Esophagus squamous epithelium (tissue), 5 donors: ENCODE measurements around the gene MYL10. TPM values are rescaled to one million over a fixed set of nuclear protein-coding genes. Genes with fewer than 3 reads are reported as not detected.

Experiments used
- DNase-seq: peaks from one replicate; lab custom pipeline; 2025; lab: John Stamatoyannopoulos, UW
- H3K27ac ChIP-seq, 4 donors: fragments of 200-600 bp; sonication (generic); one replicate each; pipeline ENCODE4 v1.5.1; 2016 to 2019; ENCODE audit warnings: mild to moderate bottlenecking in 1 of 4
- H3K27me3 ChIP-seq, 4 donors: fragments of 200-600 bp; sonication (generic); 1 replicate in 3 of 4; 2 replicates in 1 of 4; pipeline versions ENCODE4 v1.5.1 to v1.6.0; 2017 to 2021; ENCODE audit warnings: antibody characterized with exemption in 1 of 4
- H3K36me3 ChIP-seq, 3 donors: fragments of 200-600 bp; sonication (generic); one replicate each; pipeline ENCODE4 v1.5.1; 2016 to 2019
- H3K4me1 ChIP-seq, 3 donors: fragments of 200-600 bp; sonication (generic); one replicate each; pipeline ENCODE4 v1.5.1; 2017 to 2019
- H3K4me3 ChIP-seq, 4 donors: fragments of 200-600 bp; sonication (generic); 1 replicate in 3 of 4; 2 replicates in 1 of 4; pipeline ENCODE4 v1.5.1; 2016 to 2019; ENCODE audit warnings: mild to moderate bottlenecking in 2 of 4, moderate library complexity in 1 of 4
- H3K9me3 ChIP-seq, 3 donors: fragments of 200-600 bp; sonication (generic); one replicate each; pipeline ENCODE4 v1.5.1; 2016 to 2019
- POLR2A ChIP-seq, 4 donors: fragments of 450-650 bp; IDR thresholded peaks; one replicate each; pipeline ENCODE4 v1.6.1; 2017; ENCODE audit warnings: antibody characterized with exemption in 4 of 4, mild to moderate bottlenecking in 4 of 4, moderate library complexity in 3 of 4
- WGBS, 2 donors: methylation state at CpG; one replicate each; pipeline ENCODE4 v1.1.5; 2018; 5-methylcytosine and 5-hydroxymethylcytosine counted together
- intact Hi-C: fragments of 100-400 bp; cut with DNase I; formaldehyde crosslinking; loops from one replicate; pipeline ENCODE4 v1.15.0; 2022
- total RNA-seq, 4 donors: library from RNA; depleted of rRNA; stranded (reverse); fragments of >200 nt; gene quantifications; one replicate each; pipeline ENCODE4 v1.1.0, GENCODE V29; 2016
- TF ChIP-seq, protein P1 (sequence below), 6 experiments: fragments of 450-650 bp in 4 of 6; fragments of 200-600 bp in 2 of 6; sonication (generic) in 2 of 6; IDR thresholded peaks; one replicate each; pipeline ENCODE4 v1.5.1; 2016 to 2019; ENCODE audit warnings: antibody characterized with exemption in 6 of 6, mild to moderate bottlenecking in 4 of 6, moderate library complexity in 4 of 6
- donor health status: DM: yes; HTN: yes; CAD: no.

The MYL10 gene
- total RNA-seq, 4 donors from 2014 or later, result not detected

DNA sequence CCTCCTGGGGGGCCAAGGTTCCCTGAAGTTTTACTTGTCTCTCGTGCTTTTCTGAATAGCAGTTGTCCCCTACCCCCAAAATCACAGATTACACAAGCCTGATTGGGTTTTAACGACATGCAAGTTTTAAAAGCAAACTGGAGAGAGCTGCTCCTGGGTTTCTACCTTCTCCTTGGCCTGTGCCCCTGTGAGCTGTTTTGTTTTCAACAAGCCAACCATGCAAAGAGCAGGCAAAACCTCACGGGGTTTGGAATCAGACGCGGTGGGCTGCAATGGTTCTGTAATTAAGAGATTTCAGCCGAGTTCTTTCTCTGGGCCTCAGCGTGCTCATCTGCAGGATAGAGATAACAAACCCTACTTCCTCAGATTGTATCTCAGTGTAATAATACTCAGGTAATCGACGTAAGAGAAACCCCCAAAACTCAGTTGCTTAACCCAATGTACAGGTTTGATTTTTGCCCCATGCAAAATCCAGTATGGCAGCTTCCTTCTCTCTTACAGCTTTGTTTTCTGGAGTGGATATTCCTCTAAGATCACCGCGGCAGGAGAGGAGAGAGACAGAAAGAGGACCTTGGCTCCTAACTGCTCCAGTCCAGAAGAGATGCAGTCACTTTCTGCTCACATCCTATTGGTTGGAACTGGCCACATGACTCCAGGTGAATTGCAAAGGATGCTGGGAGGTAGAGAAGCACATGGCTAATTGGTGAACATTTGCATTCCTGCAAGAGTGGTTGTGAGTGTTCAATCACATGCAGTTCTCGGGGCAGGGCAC lies 42.0 kb downstream of the MYL10 start:
- DNase-seq, result no peak
- TF ChIP-seq POLR2A (IDR thresholded peaks at IDR 0.05), result no peak
- TF ChIP-seq, protein P1, sequence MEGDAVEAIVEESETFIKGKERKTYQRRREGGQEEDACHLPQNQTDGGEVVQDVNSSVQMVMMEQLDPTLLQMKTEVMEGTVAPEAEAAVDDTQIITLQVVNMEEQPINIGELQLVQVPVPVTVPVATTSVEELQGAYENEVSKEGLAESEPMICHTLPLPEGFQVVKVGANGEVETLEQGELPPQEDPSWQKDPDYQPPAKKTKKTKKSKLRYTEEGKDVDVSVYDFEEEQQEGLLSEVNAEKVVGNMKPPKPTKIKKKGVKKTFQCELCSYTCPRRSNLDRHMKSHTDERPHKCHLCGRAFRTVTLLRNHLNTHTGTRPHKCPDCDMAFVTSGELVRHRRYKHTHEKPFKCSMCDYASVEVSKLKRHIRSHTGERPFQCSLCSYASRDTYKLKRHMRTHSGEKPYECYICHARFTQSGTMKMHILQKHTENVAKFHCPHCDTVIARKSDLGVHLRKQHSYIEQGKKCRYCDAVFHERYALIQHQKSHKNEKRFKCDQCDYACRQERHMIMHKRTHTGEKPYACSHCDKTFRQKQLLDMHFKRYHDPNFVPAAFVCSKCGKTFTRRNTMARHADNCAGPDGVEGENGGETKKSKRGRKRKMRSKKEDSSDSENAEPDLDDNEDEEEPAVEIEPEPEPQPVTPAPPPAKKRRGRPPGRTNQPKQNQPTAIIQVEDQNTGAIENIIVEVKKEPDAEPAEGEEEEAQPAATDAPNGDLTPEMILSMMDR (IDR thresholded peaks at IDR 0.05), result no peak
- WGBS, 2 donors, result 63 to 73% methylated on average over 11 to 12 of the region's 12 CpGs
- Histone ChIP-seq H3K27me3 (peaks cover 0 to 41% (median under 1%) of the 10 kb centered on the region in 4 donors), H3K9me3 (no peaks in the 10 kb centered on the region), H3K4me3 (no peak overlapping the region), H3K4me1 (peaks cover 0 to 11% (median 0%) of the 10 kb centered on the region in 3 donors), H3K36me3 (no peaks in the 10 kb centered on the region), H3K27ac (no peak overlapping the region)
- intact Hi-C loops, result no loop called here

DNA sequence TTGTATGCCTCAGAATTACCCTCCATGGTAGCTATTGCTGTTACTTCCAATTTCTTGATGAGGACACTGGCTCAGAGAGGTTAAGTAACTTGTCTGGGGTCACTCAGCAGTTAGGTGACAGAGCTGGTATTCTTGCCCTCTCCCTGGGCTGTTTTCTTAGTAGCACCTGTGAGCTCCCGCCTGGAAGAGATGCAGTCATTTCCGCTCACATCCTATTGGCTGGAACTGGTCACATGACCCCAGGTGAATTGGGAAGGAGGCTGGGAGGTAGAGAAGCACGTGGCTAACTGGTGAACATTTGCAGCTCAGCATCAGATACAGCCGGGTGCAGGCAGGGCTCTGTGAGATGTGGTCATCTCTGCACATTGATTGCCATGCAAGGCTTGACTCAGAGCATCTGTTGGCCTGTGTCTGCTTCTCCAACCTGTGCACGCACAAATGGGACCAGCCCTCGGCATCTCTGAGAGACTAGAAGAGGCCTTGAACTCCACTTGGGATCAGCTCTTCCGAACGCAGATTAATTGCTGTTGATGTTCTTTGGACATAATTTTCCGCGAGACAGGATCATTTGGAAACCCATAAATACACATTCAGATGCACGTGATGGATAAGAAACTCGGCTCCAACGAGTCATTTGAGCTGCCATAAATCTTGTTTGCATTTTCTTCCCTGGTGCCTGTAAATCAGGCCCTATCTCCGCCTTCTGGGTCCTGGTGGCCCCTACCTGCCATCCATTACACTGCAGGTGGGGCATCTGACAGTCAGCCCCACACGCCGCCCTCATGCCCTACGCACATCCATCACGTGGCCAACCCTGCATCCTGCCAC lies 42.8 kb downstream of the MYL10 start:
- Histone ChIP-seq H3K4me1 (peaks cover 0 to 11% (median 0%) of the 10 kb centered on the region in 3 donors), H3K9me3 (no peaks in the 10 kb centered on the region), H3K36me3 (no peaks in the 10 kb centered on the region), H3K4me3 (no peak overlapping the region), H3K27ac (no peak overlapping the region), H3K27me3 (peaks cover 0 to 43% (median 2%) of the 10 kb centered on the region in 4 donors)
- WGBS, 2 donors, result 75 to 79% methylated on average over 13 to 16 of the region's 18 CpGs
- intact Hi-C loops, result no loop called here
- TF ChIP-seq, protein P1 (IDR thresholded peaks at IDR 0.05), result no peak
- no peak for TF ChIP-seq POLR2A (IDR thresholded peaks at IDR 0.05)
- DNase-seq, result no peak

DNA sequence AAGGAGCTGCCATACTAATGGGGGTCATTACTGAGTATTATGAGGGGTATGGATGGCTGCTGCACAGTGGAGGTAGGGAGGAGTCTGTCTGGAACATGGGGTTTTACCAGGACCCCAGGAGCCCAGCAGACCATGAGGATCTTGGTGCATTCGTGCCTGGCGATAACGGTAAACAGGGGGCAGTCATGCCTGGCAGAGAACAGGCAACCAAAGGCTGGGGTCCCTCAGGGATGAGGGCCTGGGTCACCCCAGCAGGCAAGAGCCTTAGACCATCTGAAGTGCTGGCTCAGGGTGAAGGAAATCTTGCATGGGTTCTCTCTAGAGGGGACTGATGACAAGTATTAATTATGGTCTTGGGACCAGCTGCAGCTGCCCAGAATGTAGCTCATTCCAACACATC lies 46.1 kb downstream of the MYL10 start:
- DNase-seq, result no peak
- intact Hi-C loops, result no loop called here
- Histone ChIP-seq H3K27ac (no peak overlapping the region), H3K9me3 (no peaks in the 10 kb centered on the region), H3K36me3 (no peaks in the 10 kb centered on the region), H3K4me3 (no peak overlapping the region), H3K4me1 (no peaks in the 10 kb centered on the region), H3K27me3 (peaks cover 0 to 43% (median 2%) of the 10 kb centered on the region in 4 donors)
- WGBS, 2 donors, result 93 to 96% methylated on average over 3 of the region's 3 CpGs
- no peak for TF ChIP-seq POLR2A (IDR thresholded peaks at IDR 0.05)
- TF ChIP-seq, protein P1 (IDR thresholded peaks at IDR 0.05), result no peak

DNA sequence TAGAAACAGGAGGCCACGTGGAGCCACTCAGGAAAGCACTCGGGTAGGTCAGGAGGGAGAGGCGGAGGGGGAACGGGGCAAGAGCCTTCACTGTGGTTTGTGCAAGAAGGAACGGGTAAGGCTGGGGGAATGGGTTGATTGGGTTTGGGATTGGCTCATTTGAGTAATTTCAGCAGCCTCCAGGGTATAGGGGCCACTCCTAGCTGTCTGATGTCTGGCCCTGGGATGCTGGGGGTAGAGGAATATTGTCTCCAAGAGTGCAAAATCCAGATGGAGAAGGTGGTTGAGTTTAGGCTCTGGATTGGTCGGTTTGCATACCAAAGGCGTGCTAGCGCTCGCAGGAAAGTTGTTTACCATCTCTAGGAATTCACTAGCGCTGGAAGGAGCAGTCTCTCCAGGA lies 47.2 kb downstream of the MYL10 start:
- 46 to 47% methylated on average over 10 of the region's 10 CpGs for WGBS, 2 donors
- H3K4me1 ChIP-seq, result no peaks in the 10 kb centered on the region
- intact Hi-C loops, result no loop called here
- no peak overlapping the region for H3K4me3 ChIP-seq
- H3K9me3 ChIP-seq, result peaks cover 0 to 7% (median 0%) of the 10 kb centered on the region in 3 donors
- no peak for DNase-seq
- no peaks in the 10 kb centered on the region for H3K36me3 ChIP-seq
- H3K27me3 ChIP-seq, result peaks cover 0 to 43% (median 2%) of the 10 kb centered on the region in 4 donors
- H3K27ac ChIP-seq, result no peak overlapping the region
- no peak for TF ChIP-seq POLR2A (IDR thresholded peaks at IDR 0.05)
- TF ChIP-seq, protein P1 (IDR thresholded peaks at IDR 0.05), result no peak

DNA sequence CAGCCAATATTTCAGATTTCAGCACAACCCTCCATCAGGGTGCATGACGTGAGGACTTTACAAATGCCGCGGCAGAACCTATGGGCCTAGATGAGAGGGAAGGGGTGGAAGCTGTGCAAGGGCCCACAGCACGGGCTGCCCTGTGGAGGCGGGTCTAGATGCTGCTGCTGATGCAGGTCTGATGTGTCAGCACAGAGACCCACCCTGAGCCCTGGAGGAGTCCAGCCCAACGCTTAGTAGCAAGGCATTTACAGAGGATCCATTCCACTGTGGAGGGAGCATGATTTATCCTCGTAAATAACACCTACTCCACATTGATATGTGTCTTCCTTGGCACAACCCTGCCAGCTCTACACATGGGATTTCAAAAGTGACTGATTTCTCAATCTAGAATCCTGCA lies 48.5 kb downstream of the MYL10 start:
- Histone ChIP-seq H3K4me3 (no peak overlapping the region), H3K36me3 (no peaks in the 10 kb centered on the region), H3K27me3 (peaks cover 0 to 46% (median 2%) of the 10 kb centered on the region in 4 donors), H3K9me3 (peaks cover 0 to 12% (median 8%) of the 10 kb centered on the region in 3 donors), H3K27ac (no peak overlapping the region), H3K4me1 (no peaks in the 10 kb centered on the region)
- WGBS, 2 donors, result 73 to 88% methylated on average over 2 to 7 of the region's 7 CpGs
- TF ChIP-seq, protein P1 (IDR thresholded peaks at IDR 0.05), result no peak
- no peak for TF ChIP-seq POLR2A (IDR thresholded peaks at IDR 0.05)
- no peak for DNase-seq
- intact Hi-C loops, result no loop called here
